T47D (cell line): Measurements from ENCODE around the gene BEST2.
"Not testable (repeated sequence)": the region's sequence is repeated elsewhere in the genome, so short reads cannot be mapped to it uniquely, and the experiment has no call there.

ENCODE experiments used
- DNase-seq, 2 experiments: peaks; one replicate each; pipeline versions ENCODE4 v3.0.0 to v3.0.0-alpha.2; 2011 to 2012; ENCODE audit warnings: low read depth in 1 of 2, low spot score in 1 of 2
- JUND ChIP-seq: IDR thresholded peaks from 2 replicates; pipeline ENCODE4 v1.6.1; 2012; ENCODE audit warnings: low read depth
- in situ Hi-C: cut with HindIII; loops from 2 replicates; pipeline ENCODE4 v1.10.0; 2016; ENCODE audit warnings: low sequenced_read_pairs, low pct_unique_long_range_greater_than_20kb

BEST2 gene

DNA sequence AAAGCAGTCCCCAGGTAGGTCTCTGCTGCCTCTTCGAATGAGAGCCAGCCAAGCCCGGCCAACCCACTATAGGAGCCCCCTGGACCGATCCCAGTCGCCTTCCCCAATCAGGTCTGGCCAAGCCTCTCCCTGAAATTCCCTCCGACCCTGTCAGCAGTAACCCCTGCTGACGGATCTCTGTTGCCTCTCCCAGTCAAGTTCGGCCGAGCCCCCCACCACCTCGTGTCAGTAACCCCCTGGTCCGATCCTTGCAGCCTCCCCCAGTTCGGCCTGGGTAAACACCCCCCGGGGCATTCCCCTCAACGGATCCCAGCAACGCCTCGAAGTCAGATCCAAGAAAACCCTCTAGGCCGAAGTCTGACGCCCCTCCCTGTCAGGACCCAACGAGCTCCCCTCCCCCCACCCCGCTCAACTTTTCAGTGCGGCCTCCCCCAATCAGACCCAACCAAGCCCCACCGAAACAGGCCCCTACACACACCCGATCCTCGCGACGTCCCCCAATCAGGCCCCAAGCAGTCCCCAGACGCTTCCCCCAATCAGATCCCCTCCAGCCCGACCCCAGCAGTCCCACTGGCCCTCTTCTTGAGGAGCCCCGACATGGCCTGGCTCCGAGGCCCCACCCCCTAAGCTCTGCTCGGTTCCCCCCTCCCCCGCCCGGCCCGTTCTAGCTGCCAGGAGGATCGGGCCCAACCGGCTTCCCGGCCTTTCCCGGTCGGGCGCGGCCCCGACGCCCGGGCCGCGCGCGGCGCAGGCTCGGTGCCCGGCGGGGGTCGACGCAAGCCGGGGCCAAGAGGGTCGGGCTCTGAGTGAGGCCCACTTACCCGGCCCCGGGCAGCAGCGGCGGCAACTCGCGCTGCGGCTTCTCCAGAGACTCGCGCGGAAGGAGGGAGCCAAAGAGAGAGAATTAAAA lies 29.7 kb upstream of the BEST2 start:
- in situ Hi-C loops: no loop called here
- TF ChIP-seq JUND: no peak
- DNase-seq: peak; percentile 61 to 78

DNA sequence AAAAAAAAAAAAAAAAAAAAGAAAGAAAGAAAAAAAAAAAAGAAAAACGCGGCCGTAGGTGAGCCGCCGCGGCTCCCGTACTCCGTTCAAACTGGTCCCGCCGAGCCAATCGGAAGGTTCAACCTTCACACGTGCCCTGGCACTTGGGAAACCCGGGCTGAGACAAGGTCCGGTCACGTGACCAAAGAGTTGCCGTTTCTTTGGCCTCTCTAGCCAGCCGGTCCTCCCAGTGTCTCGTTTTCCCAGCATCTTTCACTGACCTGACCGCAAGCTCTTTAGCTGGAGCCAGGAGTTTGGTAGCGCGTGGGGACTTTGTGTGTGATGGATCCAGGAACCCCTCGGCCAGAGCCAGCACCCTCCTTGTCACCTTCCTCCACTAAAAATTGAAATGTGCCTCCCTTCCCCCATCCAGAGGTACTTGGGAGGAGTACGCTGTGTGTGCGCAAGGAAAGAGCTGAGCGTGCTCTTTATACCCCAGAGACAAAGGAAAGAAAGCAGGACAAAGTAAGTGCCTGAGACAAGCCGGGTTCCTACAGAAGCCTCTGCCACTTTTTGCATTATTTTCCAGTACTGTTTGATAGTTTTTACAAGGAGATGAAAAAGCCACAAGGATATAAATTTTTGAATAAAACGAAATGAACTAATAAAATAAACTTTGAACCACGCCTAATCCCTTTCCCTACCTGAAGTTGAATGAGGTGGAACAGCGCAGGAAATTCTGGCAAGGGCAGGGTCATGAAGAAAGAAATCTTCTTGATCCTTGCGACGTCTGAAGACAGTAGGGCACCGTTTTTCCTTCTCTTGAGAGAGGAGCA lies 28.8 kb upstream of the BEST2 start:
- no peak for TF ChIP-seq JUND
- in situ Hi-C loops: no loop called here
- peak; percentile 97 to 98 for DNase-seq

DNA sequence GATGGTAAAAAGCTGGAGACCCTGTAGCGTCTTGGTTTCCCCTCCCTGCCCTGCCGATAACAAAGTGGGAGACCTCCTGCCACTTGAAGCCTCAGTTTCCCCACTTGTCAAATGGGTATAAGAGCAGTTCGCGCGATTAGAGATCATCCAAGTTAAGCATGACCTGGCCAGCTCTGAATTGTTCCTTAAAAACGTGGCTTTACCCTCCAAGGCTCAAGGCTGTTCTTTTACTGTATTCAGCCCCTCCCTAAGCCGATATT lies 28.3 kb upstream of the BEST2 start:
- DNase-seq: no peak
- in situ Hi-C loops: no loop called here
- TF ChIP-seq JUND: no peak

DNA sequence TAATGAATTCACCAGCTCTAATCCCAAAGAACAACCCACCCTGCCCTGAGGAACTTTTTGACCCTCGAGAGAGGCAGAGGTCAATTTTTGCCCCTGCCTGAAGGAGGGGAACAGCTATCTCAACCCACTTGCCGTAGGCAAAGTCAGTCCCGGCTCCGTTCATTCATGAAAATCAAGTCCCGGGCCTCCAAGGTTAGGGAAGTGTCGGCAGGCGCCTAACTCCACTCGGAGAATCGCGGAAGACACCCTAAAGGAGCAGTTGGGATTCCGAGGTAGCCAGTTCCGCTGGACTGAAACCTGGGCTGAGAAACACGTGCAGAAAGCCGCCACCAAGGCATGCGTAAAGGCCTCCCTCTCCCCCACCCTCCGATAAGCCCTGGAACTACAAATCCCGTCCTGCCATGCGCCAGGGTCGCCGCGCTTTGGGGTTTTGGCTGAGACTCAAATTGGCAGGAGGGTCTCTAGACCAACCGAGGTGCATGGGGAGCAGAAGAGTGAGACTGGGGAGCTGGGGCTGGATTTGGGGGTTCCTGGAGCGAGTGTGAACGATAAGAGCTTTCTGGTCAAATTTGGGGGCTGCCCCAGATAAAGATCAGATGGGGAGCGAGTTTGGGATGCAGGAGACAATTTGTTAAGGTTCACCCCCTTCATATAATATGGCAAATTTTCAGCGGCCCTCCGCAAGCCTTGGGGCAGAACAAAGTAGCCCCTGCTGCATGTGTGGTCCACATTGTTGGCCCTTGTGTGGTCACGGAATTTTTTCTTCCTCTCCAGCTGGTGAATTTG lies 27.8 kb upstream of the BEST2 start, which contains the start of gene TNPO2:
Gene TNPO2 (minus strand): TSS at position 292 of the 786 bp plus-strand sequence. CDS start 2,955 bp downstream, outside the sequence.
- TF ChIP-seq JUND: no peak
- peak in 1 of 2 experiments; percentile 48 for DNase-seq
- in situ Hi-C loops: no loop called here

DNA sequence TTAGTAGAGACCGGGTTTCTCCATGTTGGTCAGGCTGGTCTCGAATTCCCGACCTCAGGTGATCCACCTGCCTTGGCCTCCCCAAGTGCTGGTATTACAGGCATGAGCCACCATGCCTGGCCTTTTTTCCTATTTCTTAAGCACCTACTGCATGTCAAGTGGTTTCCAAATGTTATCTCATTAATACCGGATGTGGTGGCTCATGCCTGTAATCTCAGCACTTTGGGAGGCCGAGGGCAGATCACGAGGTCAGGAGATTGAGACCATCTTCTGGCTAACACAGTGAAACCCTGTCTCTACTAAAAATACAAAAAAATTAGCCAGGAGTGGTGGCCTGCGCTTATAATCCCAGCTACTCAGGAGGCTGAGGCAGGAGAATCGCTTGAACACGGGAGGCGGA lies 26.0 kb upstream of the BEST2 start:
- in situ Hi-C loops, DNase-seq: not testable (repeated sequence)

DNA sequence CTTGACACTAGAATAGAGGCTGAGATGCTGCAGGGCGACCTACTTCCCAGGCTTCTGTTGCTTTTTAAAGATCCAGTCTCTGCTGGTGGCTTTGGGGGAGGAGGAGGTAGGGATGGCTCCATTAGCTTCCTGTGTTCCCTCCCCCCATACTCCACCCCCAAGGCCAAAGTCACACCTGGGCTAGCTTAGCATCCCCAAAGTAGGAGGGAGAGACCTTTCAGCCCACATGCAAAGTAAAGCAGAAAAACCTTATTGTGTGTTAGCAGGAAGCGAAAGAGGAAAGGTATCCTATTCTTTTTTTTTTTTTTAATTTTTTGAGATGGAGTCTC lies 24.6 kb upstream of the BEST2 start:
- DNase-seq: no peak
- in situ Hi-C loops: no loop called here
- no peak for TF ChIP-seq JUND

DNA sequence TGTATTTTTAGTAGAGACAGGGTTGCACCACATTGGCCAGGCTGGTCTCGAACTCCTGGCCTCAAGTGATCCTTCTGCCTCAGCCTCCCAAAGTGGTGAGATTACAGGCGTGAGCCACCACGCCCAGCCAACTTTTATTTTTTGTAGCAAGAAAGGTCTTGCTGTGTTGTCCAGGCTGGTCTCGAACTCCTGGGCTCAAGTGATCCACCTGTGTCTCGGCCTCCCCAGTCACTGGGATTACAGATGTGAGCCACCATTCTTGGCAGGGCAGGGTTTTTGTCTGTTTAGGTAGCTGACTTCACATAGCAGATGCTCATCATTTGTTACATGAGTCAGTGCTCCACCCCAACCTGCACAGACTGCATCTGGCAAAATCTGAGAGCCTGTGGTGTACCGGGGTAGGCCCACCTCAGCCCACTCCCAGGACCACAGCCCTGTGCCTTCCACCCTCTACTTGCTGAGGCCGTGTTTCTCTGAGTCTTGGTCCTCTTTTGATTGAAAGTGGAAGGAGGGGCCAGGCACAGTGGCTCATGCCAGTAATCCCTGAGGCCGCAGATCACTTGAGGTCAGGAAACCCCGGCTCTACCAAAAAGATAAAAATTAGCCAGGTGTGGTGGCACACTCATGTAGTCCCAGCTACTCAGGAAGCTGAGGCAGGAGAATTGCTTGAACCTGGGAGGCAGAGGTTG lies 23.7 kb upstream of the BEST2 start:
- TF ChIP-seq JUND: no peak
- in situ Hi-C loops: no loop called here
- DNase-seq: no peak

DNA sequence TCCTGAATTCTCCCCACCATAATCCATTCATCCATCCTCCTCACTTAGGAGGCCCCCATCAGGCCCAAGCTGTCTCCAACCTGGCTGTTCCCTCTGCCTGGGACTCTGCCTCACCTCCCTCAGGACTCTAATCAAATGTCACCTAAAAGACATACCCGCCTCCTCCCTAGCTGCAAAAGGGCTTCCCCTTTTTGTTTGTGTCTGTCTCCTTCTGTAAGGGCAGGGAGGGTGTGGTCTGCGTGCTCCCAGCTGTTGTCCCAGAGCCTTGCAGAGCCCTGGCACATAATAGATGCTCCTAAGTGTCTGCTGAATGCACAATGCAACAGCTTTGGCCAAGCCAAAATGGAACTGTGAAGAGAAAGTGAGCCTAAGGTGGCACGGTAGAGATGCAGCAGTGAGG lies 21.5 kb upstream of the BEST2 start:
- no peak for TF ChIP-seq JUND
- in situ Hi-C loops: no loop called here
- no peak for DNase-seq

DNA sequence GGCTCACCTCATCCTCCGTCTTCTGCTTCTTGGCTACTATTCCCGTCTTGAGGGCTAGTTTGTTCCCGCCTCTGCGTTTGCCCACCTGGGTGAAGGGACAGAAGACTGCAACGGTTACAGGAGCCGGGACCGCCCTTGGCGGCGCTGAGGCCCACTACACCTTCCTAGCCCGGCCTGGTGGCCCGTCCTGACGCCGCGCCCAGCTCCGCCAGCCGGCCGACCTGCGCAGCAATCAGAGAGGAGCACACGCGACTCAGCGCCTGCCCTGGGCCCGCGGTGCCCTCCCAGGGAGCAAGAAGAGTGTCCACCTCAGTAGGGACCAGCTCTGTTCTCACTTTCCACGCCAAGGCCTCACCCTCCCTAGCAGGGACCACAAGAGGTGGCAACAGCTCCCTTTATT lies 20.3 kb upstream of the BEST2 start:
- DNase-seq: no peak
- in situ Hi-C loops: no loop called here

DNA sequence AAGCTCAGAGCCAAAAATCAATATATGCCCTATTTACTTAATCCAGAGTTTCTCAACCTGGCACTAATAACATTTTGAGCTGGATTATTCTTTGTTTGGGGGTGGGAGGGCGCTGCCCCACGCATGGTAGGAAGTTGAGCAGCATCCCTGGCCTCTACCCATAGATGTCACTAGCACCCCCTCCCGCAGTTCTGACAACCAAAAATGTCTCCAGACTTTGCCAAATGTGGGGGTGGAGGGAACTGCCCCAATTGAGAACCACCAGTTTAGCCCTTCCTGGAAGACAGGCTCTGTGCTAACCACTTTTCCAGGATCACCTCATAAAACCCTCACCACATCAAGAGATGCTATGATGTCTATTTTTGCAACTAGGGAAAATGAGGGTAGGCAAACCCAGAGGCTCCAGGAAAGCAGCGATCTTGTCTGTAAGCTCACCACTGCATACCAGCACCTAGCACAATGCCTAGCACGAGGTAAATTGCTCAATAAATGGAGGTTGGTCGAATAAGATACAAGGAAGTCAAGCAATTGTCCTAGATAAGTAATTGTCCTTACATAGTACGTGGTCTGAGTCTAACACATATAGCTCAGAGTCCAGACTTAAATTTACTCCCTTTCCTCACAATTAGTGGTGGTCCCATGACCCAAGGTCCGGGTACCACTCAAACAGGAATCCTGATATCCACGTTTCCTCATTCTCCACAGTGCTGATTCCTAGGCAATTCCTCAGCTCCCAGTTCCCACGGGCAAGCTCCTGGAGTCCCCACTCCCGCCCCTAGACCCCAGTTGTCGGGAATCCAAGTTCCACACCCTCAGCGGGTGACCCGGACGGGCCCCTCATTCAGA lies 18.0 kb upstream of the BEST2 start:
- in situ Hi-C loops: no loop called here

More for the DNA sequence above, 20.3 kb upstream of the BEST2 start:
- no peak for TF ChIP-seq JUND

DNA sequence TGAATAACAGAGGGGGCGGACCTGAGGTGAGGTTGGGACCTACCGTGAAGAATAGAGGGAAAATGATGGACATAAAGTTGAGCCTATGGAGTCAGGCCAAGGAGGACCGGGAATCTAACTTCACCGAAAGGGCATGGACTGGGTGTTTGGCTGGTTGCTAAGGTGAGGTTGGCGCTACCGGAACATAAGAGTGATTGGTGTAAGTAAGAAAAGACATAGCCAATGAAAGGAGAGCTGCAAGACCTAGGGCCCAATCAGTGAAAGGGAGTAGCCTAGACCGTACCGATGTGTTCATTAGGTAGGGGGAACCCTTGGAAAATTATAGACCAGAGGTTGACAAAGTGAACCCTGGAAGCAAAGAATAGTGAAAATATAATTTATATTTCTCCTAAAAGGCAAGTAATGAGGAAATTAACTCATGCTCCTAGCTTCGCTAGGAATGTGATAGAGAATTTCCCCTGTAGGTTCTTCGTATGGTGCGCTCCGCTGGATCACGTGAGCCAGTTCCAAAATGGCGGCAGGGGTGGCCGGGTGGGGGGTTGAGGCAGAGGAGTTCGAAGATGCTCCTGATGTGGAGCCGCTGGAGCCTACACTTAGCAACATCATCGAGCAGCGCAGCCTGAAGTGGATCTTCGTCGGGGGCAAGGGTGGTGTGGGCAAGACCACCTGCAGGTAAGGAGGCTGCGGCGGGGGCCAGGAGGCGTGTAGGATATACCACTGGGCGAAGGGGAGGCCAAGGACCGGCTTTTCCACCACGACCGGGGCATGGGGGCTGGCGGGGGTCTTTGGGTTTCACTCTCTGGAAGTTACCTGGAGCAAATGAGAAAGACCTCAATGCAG lies 14.4 kb upstream of the BEST2 start, which contains the start of gene GET3:
Gene GET3 (plus strand): TSS at position 503 of the 840 bp plus-strand sequence. CDS start 9 bp downstream, at position 512.
- peak; percentile 95 to 100 for DNase-seq
- in situ Hi-C loops: no loop called here
- TF ChIP-seq JUND: no peak

More for the DNA sequence above, 18.0 kb upstream of the BEST2 start:
- DNase-seq: peak in 1 of 2 experiments; percentile 27
- TF ChIP-seq JUND: no peak
